GM13977 (cell line): ENCODE results near the gene SBF1.

Experiments
- DNase-seq: peaks from one replicate; pipeline ENCODE4 v3.0.0; 2012; ENCODE audit warnings: low spot score
- in situ Hi-C: fragments of 300-500 bp; cut with MboI; formaldehyde crosslinking; loops from one replicate; pipeline ENCODE4 v1.12.0; 2022; ENCODE audit warnings: low sequenced_read_pairs, low pct_unique_long_range_greater_than_20kb, mixed read lengths, inconsistent platforms; ENCODE audit not compliant: unreplicated experiment
- TF ChIP-seq, protein P1 (sequence below): IDR thresholded peaks from 2 replicates; pipeline ENCODE4 v1.5.1; 2012; ENCODE audit warnings: mild to moderate bottlenecking, control low read depth; ENCODE audit not compliant: insufficient read depth; ENCODE audit errors: extremely low read depth, missing control alignments

Gene SBF1

DNA sequence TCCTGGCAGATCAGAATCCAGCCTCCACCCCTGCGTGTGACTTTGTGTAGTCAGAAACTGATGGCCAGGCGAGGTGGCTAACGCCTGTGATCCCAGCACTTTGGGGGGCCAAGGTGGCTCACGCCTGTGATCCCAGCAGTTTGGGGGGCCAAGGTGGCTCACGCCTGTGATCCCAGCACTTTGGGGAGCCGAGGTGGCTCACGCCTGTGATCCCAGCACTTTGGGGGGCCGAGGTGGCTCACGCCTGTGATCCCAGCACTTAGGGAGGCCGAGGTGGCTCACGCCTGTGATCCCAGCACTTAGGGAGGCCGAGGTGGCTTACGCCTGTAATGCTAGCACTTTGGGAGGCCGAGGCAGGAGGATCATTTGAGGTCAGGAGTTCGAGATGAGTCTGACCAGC lies 38.3 kb upstream of the SBF1 start:
- TF ChIP-seq, protein P1, sequence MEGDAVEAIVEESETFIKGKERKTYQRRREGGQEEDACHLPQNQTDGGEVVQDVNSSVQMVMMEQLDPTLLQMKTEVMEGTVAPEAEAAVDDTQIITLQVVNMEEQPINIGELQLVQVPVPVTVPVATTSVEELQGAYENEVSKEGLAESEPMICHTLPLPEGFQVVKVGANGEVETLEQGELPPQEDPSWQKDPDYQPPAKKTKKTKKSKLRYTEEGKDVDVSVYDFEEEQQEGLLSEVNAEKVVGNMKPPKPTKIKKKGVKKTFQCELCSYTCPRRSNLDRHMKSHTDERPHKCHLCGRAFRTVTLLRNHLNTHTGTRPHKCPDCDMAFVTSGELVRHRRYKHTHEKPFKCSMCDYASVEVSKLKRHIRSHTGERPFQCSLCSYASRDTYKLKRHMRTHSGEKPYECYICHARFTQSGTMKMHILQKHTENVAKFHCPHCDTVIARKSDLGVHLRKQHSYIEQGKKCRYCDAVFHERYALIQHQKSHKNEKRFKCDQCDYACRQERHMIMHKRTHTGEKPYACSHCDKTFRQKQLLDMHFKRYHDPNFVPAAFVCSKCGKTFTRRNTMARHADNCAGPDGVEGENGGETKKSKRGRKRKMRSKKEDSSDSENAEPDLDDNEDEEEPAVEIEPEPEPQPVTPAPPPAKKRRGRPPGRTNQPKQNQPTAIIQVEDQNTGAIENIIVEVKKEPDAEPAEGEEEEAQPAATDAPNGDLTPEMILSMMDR = no peak
- DNase-seq = no peak
- in situ Hi-C loops = no loop called here

DNA sequence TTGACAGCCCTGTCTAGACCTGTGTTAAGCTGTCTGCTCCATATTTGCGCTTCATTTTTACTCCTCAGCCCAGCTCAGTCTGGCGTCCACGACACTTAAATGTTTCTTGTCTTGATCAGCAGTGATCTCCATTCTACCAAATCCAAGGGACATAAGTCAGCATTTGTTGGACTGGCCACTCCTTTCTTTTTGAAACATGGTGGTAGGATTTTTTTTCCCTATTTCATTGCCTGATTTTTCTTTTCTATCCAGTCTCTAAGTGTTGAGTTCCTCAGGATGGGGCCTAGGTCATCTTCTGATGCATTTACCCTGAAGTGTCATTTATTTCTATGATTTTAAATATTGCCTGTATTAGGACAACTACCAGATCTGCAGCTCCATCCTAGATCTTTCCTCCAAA lies 34.1 kb upstream of the SBF1 start:
- DNase-seq = no peak
- in situ Hi-C loops = no loop called here
- TF ChIP-seq, protein P1 = no peak

DNA sequence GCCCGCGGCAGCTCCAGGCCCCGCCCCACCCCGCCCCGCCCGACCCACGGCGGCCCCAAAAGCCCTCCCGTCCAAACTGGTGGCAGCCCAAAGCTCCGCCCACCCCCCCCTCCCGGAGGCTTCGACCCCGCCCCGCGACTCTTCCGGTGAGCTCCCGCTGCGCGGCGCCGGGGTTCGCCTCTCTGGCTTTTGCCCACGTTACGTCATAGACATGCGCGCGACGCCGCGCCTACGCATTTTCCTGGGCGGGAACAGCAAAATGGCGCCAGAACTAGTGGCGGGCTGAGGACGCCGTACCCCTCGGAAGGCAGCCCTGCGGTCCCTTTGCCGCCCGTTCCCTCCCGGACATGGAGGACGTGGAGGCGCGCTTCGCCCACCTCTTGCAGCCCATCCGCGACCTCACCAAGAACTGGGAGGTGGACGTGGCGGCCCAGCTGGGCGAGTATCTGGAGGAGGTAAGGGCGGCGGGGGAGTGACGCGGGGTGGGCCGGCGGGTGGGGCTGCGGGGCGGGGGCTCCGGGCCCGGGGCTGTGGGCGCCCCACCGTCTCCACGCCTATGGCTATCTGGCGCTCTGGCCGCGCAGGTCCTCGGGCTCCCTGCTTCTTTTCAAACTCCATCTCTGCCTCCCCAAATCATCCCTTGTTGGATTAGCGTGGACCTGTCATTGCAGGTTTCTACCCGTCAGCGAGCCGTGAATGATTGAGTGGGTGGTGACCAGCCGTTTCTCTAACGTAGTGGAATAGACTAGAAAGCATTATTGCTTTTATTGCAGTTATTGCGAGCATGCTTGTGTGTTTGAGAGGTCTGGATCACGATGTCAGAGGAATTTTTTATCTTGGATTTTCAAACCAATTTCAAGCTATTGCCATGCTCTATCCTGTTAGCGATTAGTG lies 33.4 kb upstream of the SBF1 start, which contains the start of gene NCAPH2:
NCAPH2 (plus strand) TSS at position 234 of the 894 bp plus-strand sequence; CDS start at position 348, 114 bp downstream.
- peak; percentile 100 for DNase-seq
- in situ Hi-C loops = no loop called here
- TF ChIP-seq, protein P1 = no peak

DNA sequence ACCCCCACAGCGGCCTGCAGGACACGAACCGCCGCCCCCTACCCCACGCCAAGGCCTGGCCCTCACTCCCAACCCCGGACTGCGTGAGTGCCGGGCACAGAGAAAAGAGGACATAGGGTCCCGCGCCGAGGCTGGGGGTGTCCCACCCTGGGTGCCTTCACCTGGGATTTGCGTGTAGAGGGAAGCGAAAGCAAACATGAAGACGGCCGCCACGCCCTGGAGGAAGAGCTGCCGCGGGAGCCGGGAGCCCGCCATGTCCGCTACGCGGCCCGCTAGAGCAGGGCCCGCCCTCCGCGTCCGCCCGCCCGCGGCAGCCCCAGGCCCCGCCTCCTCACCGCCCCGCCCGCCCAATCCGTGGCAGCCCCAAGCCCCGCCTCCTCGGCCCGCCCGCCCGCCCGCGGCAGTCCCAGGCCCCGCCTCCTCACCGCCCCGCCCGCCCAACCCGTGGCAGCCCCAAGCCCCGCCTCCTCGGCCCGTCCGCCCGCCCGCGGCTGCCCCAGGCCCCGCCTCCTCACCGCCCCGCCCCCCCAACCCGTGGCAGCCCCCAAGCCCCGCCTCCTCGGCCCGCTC lies 32.7 kb upstream of the SBF1 start, which contains the start of gene LMF2:
LMF2 (minus strand) TSS at position 282 of the 570 bp plus-strand sequence; CDS start at position 255, 27 bp downstream.
- TF ChIP-seq, protein P1 = no peak
- peak; percentile 99 for DNase-seq
- in situ Hi-C loops = no loop called here

DNA sequence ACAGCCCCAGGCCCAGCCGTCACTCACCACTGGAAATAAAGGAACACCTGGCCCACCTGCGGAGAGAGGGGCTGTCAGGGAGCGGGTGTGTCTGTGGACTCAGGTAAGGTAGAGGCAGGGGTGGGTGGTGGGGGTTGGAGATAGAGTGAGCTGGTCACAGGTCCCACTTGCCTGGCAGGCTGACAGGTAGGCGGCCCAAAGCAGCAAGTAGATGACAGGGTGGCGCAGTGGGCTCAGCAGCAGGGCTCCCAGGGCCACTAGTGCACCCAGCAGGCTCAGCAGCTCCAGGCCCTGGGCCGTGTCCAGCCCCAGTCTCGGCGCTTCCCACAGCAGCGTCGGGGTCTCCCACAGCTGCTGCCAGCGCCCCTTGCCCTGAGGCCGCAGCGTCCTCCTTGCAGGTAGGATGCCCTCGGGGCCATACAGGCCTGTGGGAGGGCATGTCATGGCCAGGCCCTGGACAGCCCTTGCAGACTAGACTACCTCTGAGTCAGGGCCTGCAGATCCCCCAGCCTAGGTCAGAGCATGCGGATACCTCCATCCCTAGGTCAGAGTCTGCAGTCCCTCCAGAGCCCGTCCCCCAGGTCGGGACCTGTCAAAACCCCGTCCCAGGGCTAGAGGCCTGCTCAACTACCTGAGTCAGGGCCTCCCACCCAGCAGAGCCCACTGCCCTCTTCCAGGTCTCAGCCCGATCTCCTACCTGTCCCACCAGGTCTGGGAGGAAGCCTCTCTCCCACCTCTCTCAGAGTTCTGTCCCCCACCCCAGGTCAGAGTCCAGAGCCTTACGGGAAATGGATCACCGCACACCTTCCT lies 32.0 kb upstream of the SBF1 start:
- no peak for DNase-seq
- in situ Hi-C loops = no loop called here
- TF ChIP-seq, protein P1 = no peak
